HepG2 (cell line): ENCODE results near the gene DNTTIP2.

Experiments
- CREB1 ChIP-seq, 2 experiments: fragments of 450-650 bp in 1 of 2; IDR thresholded peaks; 2 replicates each; pipeline ENCODE4 v1.6.1; 2016 to 2017; ENCODE audit warnings: control low read depth in 1 of 2, mild to moderate bottlenecking in 1 of 2, missing compliant biosample characterization in 1 of 2, missing genetic modification characterization in 1 of 2
- CREM ChIP-seq, 2 experiments: sonication (generic) in 1 of 2; formaldehyde crosslinking in 1 of 2; IDR thresholded peaks; 2 replicates each; pipeline versions ENCODE4 v1.4.0 to v1.6.1; 2016 to 2020; ENCODE audit warnings: antibody characterized with exemption in 1 of 2, mild to moderate bottlenecking in 1 of 2, missing genetic modification reagents in 1 of 2
- EZH2 ChIP-seq: conservative IDR thresholded peaks from 2 replicates; pipeline ENCODE4 v1.6.1; 2012; ENCODE audit warnings: mild to moderate bottlenecking, low read depth, low read length, moderate library complexity
- REST ChIP-seq, 2 experiments: IDR thresholded peaks; 2 replicates each; pipeline ENCODE4 v1.6.1; 2011 to 2012; ENCODE audit warnings: low read length in 2 of 2, borderline replicate concordance in 1 of 2, low read depth in 1 of 2, mild to moderate bottlenecking in 1 of 2, moderate library complexity in 1 of 2
- RFX5 ChIP-seq: IDR thresholded peaks from 2 replicates; pipeline ENCODE4 v1.6.1; 2011; ENCODE audit warnings: low read depth, low read length, improper control_type of control experiment
- SMARCC2 ChIP-seq: fragments of 450-650 bp; IDR thresholded peaks from 2 replicates; pipeline ENCODE4 v1.6.1; 2017; ENCODE audit warnings: antibody characterized with exemption, mild to moderate bottlenecking
- ZNF414 ChIP-seq: sonication (generic); formaldehyde crosslinking; IDR thresholded peaks from 2 replicates; pipeline ENCODE4 v1.5.0; 2020; ENCODE audit warnings: missing genetic modification reagents

- TF ChIP-seq EZH2 (no peak), CREB1 (IDR thresholded peaks at IDR 0.05) (no peak), CREB1 (CRISPR knock-in tag; IDR thresholded peaks at IDR 0.05) (no peak), ZNF414 (no peak), CREM (IDR thresholded peaks at IDR 0.05) (no peak), CREM (CRISPR knock-in tag; IDR thresholded peaks at IDR 0.05) (no peak), RFX5 (no peak), REST (IDR thresholded peaks at IDR 0.05; ENCODE audit: borderline replicate concordance in 1 of 2, low read depth in 1 of 2, low read length in 2 of 2) (no peak), SMARCC2 (no peak)
These were observed 51.9 kb downstream of the DNTTIP2 start for GRCh38 chr1:93827128-93827527.
